Upper lobe of left lung (tissue), 4 donors: Measurements from ENCODE around the gene DGKG.

ENCODE experiments used
- CTCF ChIP-seq, 6 experiments: fragments of 450-650 bp in 4 of 6; fragments of 200-600 bp in 2 of 6; sonication (generic) in 2 of 6; IDR thresholded peaks; one replicate each; pipeline ENCODE4 v1.5.1; 2016 to 2019; ENCODE audit warnings: antibody characterized with exemption in 6 of 6
- POLR2A ChIP-seq, 4 donors: fragments of 450-650 bp; IDR thresholded peaks; one replicate each; pipeline ENCODE4 v1.5.1; 2016 to 2017; ENCODE audit warnings: antibody characterized with exemption in 4 of 4, mild to moderate bottlenecking in 2 of 4

- TF ChIP-seq CTCF (IDR thresholded peaks at IDR 0.05) (no peak), POLR2A (IDR thresholded peaks at IDR 0.05) (no peak)
These were observed 154.5 kb downstream of the DGKG start for GRCh38 chr3:186207515-186207914.
